HepG2 (cell line): ENCODE results near the gene TMEM87A. TPM values are rescaled to one million over a fixed set of nuclear protein-coding genes. Genes with fewer than 3 reads are reported as not detected.
A peak's percentile ranks its signal among the peaks of the same experiment; 100 is the strongest.

Source experiments
- HNRNPK ChIP-seq: fragments of 200-400 bp; formaldehyde crosslinking; IDR thresholded peaks from 2 replicates; pipeline ENCODE4 v1.6.1; 2018; ENCODE audit warnings: low read length, low read depth, moderate library complexity, mild to moderate bottlenecking; ENCODE audit not compliant: poor library complexity, severe bottlenecking
- HOXA9 ChIP-seq: sonication (generic); formaldehyde crosslinking; IDR thresholded peaks from 2 replicates; pipeline ENCODE4 v1.8.1; 2022; ENCODE audit warnings: missing genetic modification reagents, mild to moderate bottlenecking, moderate library complexity, borderline replicate concordance
- KAT2B ChIP-seq: fragments of 150-350 bp; IDR thresholded peaks from 2 replicates; pipeline ENCODE4 v1.6.1; 2014; ENCODE audit warnings: low read depth, low read length, borderline replicate concordance
- KAT7 ChIP-seq: IDR thresholded peaks from 2 replicates; pipeline ENCODE4 v1.6.1; 2018; ENCODE audit warnings: borderline replicate concordance, missing compliant biosample characterization
- LCORL ChIP-seq, 2 experiments: fragments of 450-650 bp in 1 of 2; sonication (generic) in 1 of 2; formaldehyde crosslinking in 1 of 2; IDR thresholded peaks; 2 replicates each; pipeline versions ENCODE4 v1.5.0 to v1.6.1; 2017 to 2020; ENCODE audit warnings: antibody characterized with exemption in 1 of 2, missing genetic modification reagents in 1 of 2
- ZFY ChIP-seq: sonication (generic); formaldehyde crosslinking; IDR thresholded peaks from 2 replicates; pipeline ENCODE4 v1.4.0; 2020; ENCODE audit warnings: missing genetic modification reagents
- ZNF138 ChIP-seq: sonication (generic); formaldehyde crosslinking; IDR thresholded peaks from 2 replicates; pipeline ENCODE4 v1.5.0; 2020; ENCODE audit warnings: mild to moderate bottlenecking, low read depth, missing genetic modification reagents
- polyA plus RNA-seq, 8 experiments: library from polyadenylated mRNA; depleted of rRNA in 3 of 8; stranded (reverse) in 7 of 8; unstranded in 1 of 8; fragments of >200 nt; fragmentation: Illumina TruSeq in 4 of 8; extraction: Trizol in 4 of 8; gene quantifications; 2 replicates each; pipeline versions ENCODE4 v1.2.1 to v1.2.3, GENCODE V29; 2011 to 2016; ENCODE audit warnings: low read depth in 4 of 8, missing spikeins in 1 of 8, mixed read lengths in 1 of 8; ENCODE audit not compliant: insufficient read depth in 1 of 8
- total RNA-seq, 5 experiments: library from RNA; depleted of rRNA; stranded (reverse); fragments of >200 nt; fragmentation: Illumina TruSeq; extraction: Trizol; gene quantifications; 2 replicates each; pipeline ENCODE4 v1.2.3, GENCODE V29; 2016; ENCODE audit warnings: low read depth in 1 of 5
- TF ChIP-seq, protein P1 (sequence below), 2 experiments: sonication (generic) in 1 of 2; formaldehyde crosslinking in 1 of 2; IDR thresholded peaks; 2 replicates each; pipeline versions ENCODE4 v1.4.0 to v1.6.1; 2016 to 2020; ENCODE audit warnings: borderline replicate concordance in 1 of 2, low read depth in 1 of 2, mild to moderate bottlenecking in 1 of 2, missing genetic modification reagents in 1 of 2
- TF ChIP-seq, protein P2 (sequence below): sonication (generic); formaldehyde crosslinking; IDR thresholded peaks from 2 replicates; pipeline ENCODE4 v1.8.1; 2022; ENCODE audit warnings: mild to moderate bottlenecking, missing genetic modification reagents
- TF ChIP-seq, protein P3 (sequence below): sonication (generic); formaldehyde crosslinking; IDR thresholded peaks from 2 replicates; pipeline ENCODE4 v1.5.0; 2020; ENCODE audit warnings: mild to moderate bottlenecking, missing genetic modification reagents, borderline replicate concordance
- TF ChIP-seq, protein P4 (sequence below): sonication (generic); formaldehyde crosslinking; IDR thresholded peaks from 2 replicates; pipeline ENCODE4 v1.8.0; 2022; ENCODE audit warnings: missing genetic modification reagents, mild to moderate bottlenecking, borderline replicate concordance

The TMEM87A gene
- total and polyA plus RNA-seq, 2 of the 13 experiments (the other 11 are each of a cell fraction or from before 2014, with no cell fraction given), result 20.2 to 42.8 TPM

DNA sequence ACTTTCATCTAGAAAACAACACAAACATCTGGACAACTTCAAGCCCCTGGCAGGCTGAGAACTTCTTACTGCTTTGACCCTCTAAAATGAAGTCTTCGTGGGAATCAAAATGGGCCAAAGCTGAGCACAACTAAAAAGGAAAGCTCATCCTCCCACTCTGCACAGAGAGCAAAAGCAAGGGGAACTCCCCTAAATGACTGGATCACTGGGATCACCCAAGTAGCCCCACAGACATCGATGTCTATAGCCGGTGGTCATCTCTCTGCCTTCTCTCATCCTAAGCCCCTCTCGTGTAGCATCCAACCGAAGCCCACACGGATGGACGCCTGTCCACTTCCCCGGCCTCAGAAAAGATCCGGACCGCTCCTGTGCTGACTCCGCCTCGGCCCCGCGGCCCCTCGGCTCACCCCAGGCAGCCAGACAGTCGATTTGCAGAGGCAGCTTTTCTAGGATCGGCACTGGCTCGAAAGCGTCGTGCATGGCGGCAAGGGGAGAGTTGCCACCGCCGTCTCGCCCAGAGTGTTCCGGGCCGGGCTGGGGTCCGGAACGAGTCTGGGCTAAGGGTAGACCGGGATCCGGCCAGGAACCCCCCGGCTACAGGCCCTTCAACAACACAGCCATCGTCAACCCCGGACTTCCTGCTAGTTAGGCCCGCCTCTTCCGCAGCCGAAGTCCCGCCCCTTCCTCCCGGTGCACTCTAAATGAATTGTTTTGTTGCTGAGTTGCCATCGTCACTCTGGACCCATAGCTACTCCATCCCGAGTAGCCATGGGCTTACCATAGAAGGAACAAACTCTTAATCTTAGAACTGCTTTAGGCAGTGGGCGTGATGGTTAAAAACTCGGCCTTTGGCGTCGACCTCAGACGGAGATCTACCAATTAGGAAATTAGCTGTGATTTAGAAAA is 65.3 kb downstream of the TMEM87A start, which contains the start of gene VPS39 (continued):
- TF ChIP-seq, protein P1, sequence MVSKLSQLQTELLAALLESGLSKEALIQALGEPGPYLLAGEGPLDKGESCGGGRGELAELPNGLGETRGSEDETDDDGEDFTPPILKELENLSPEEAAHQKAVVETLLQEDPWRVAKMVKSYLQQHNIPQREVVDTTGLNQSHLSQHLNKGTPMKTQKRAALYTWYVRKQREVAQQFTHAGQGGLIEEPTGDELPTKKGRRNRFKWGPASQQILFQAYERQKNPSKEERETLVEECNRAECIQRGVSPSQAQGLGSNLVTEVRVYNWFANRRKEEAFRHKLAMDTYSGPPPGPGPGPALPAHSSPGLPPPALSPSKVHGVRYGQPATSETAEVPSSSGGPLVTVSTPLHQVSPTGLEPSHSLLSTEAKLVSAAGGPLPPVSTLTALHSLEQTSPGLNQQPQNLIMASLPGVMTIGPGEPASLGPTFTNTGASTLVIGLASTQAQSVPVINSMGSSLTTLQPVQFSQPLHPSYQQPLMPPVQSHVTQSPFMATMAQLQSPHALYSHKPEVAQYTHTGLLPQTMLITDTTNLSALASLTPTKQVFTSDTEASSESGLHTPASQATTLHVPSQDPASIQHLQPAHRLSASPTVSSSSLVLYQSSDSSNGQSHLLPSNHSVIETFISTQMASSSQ (IDR thresholded peaks at IDR 0.05; ENCODE audit: low read depth), result no peak
- TF ChIP-seq, protein P1 (CRISPR knock-in tag; IDR thresholded peaks at IDR 0.05; ENCODE audit: borderline replicate concordance), result peak; percentile 68; the same call in 1 of the 2 replicates
- TF ChIP-seq HNRNPK, result no peak
- 0 out of 2 replicates have a peak, but pooled peaks have one; percentile 27 for TF ChIP-seq KAT7
- TF ChIP-seq KAT2B, result no peak
- TF ChIP-seq, protein P2, sequence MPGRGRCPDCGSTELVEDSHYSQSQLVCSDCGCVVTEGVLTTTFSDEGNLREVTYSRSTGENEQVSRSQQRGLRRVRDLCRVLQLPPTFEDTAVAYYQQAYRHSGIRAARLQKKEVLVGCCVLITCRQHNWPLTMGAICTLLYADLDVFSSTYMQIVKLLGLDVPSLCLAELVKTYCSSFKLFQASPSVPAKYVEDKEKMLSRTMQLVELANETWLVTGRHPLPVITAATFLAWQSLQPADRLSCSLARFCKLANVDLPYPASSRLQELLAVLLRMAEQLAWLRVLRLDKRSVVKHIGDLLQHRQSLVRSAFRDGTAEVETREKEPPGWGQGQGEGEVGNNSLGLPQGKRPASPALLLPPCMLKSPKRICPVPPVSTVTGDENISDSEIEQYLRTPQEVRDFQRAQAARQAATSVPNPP (CRISPR knock-in tag), result no peak
- no peak for TF ChIP-seq LCORL (IDR thresholded peaks at IDR 0.05)
- peak; percentile 55; the same call in 1 of the 2 replicates for TF ChIP-seq LCORL (CRISPR knock-in tag; IDR thresholded peaks at IDR 0.05)
- TF ChIP-seq ZFY (CRISPR knock-in tag), result peak; percentile 92
- TF ChIP-seq, protein P3, sequence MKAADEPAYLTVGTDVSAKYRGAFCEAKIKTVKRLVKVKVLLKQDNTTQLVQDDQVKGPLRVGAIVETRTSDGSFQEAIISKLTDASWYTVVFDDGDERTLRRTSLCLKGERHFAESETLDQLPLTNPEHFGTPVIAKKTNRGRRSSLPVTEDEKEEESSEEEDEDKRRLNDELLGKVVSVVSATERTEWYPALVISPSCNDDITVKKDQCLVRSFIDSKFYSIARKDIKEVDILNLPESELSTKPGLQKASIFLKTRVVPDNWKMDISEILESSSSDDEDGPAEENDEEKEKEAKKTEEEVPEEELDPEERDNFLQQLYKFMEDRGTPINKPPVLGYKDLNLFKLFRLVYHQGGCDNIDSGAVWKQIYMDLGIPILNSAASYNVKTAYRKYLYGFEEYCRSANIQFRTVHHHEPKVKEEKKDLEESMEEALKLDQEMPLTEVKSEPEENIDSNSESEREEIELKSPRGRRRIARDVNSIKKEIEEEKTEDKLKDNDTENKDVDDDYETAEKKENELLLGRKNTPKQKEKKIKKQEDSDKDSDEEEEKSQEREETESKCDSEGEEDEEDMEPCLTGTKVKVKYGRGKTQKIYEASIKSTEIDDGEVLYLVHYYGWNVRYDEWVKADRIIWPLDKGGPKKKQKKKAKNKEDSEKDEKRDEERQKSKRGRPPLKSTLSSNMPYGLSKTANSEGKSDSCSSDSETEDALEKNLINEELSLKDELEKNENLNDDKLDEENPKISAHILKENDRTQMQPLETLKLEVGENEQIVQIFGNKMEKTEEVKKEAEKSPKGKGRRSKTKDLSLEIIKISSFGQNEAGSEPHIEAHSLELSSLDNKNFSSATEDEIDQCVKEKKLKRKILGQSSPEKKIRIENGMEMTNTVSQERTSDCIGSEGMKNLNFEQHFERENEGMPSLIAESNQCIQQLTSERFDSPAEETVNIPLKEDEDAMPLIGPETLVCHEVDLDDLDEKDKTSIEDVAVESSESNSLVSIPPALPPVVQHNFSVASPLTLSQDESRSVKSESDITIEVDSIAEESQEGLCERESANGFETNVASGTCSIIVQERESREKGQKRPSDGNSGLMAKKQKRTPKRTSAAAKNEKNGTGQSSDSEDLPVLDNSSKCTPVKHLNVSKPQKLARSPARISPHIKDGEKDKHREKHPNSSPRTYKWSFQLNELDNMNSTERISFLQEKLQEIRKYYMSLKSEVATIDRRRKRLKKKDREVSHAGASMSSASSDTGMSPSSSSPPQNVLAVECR, result peak; percentile 90
- peak; percentile 81; the same call in 1 of the 2 replicates for TF ChIP-seq ZNF138 (CRISPR knock-in tag)
- no peak for TF ChIP-seq HOXA9 (CRISPR knock-in tag)
- TF ChIP-seq, protein P4, sequence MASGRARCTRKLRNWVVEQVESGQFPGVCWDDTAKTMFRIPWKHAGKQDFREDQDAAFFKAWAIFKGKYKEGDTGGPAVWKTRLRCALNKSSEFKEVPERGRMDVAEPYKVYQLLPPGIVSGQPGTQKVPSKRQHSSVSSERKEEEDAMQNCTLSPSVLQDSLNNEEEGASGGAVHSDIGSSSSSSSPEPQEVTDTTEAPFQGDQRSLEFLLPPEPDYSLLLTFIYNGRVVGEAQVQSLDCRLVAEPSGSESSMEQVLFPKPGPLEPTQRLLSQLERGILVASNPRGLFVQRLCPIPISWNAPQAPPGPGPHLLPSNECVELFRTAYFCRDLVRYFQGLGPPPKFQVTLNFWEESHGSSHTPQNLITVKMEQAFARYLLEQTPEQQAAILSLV, result no peak
